GM23338 (cell line): ENCODE results near the gene TMEM151B. TPM values are rescaled to one million over a fixed set of nuclear protein-coding genes. Genes with fewer than 3 reads are reported as not detected.

Experiments
- ATAC-seq: fragments of 200-7000 bp; cut with Tn5 transposase; 3 replicates; pipeline ENCODE4 v1.9.1; 2020
- DNase-seq: peaks from one replicate; pipeline ENCODE4 v3.0.0-alpha.2; 2015; ENCODE audit warnings: low spot score
- H2AFZ ChIP-seq: fragments of 200-600 bp; sonication (generic); 2 replicates; pipeline ENCODE4 v1.8.0; 2016; ENCODE audit warnings: antibody characterized with exemption, mild to moderate bottlenecking, moderate library complexity
- H3F3A ChIP-seq: fragments of 200-600 bp; sonication (generic); replicated peaks from 2 replicates; pipeline ENCODE4 v1.8.0; 2017; ENCODE audit warnings: antibody characterized with exemption, mixed run types, low read depth
- H3K27ac ChIP-seq: fragments of 200-600 bp; sonication (generic); 2 replicates; pipeline ENCODE4 v1.6.1; 2016; ENCODE audit warnings: low read depth
- H3K27me3 ChIP-seq: fragments of 200-600 bp; sonication (generic); 2 replicates; pipeline ENCODE4 v1.8.0; 2016; ENCODE audit warnings: mild to moderate bottlenecking, mixed run types, moderate library complexity; ENCODE audit not compliant: insufficient read depth
- H3K36me3 ChIP-seq: fragments of 200-600 bp; sonication (generic); 2 replicates; pipeline ENCODE4 v1.8.0; 2016; ENCODE audit warnings: mild to moderate bottlenecking; ENCODE audit not compliant: insufficient read depth
- H3K4me1 ChIP-seq: fragments of 200-600 bp; sonication (generic); 2 replicates; pipeline ENCODE4 v1.8.0; 2016; ENCODE audit warnings: mild to moderate bottlenecking, moderate library complexity; ENCODE audit not compliant: insufficient read depth
- H3K4me2 ChIP-seq: fragments of 200-600 bp; sonication (generic); 2 replicates; pipeline ENCODE4 v1.7.1; 2017; ENCODE audit warnings: mixed run types
- H3K4me3 ChIP-seq: fragments of 200-600 bp; sonication (generic); 2 replicates; pipeline ENCODE4 v1.6.1; 2016; ENCODE audit warnings: mixed run types
- H3K79me2 ChIP-seq: fragments of 200-600 bp; sonication (generic); replicated peaks from 2 replicates; pipeline ENCODE4 v1.8.0; 2017; ENCODE audit warnings: mild to moderate bottlenecking; ENCODE audit not compliant: insufficient read depth
- H3K9me2 ChIP-seq: fragments of 200-600 bp; sonication (generic); 2 replicates; pipeline ENCODE4 v1.8.0; 2017; ENCODE audit not compliant: insufficient read depth
- H4K20me1 ChIP-seq: fragments of 200-600 bp; sonication (generic); replicated peaks from 2 replicates; pipeline ENCODE4 v1.8.0; 2017; ENCODE audit warnings: mild to moderate bottlenecking; ENCODE audit not compliant: insufficient read depth
- H3K27ac Mint-ChIP-seq: 2 replicates; pipeline ENCODE4 v1.8.0; 2020; ENCODE audit warnings: inconsistent platforms, mild to moderate bottlenecking, moderate library complexity, mixed read lengths
- H3K27me3 Mint-ChIP-seq: 3 replicates; pipeline ENCODE4 v1.8.0; 2022; ENCODE audit warnings: low read depth, mild to moderate bottlenecking, moderate library complexity, mixed read lengths, inconsistent platforms; ENCODE audit not compliant: insufficient read depth, poor library complexity
- H3K36me3 Mint-ChIP-seq: 3 replicates; pipeline ENCODE4 v1.8.0; 2021; ENCODE audit warnings: low read depth, mild to moderate bottlenecking, inconsistent platforms, moderate library complexity, mixed read lengths
- H3K4me1 Mint-ChIP-seq: 3 replicates; pipeline ENCODE4 v1.8.0; 2020; ENCODE audit warnings: mild to moderate bottlenecking, inconsistent platforms, mixed read lengths
- H3K4me3 Mint-ChIP-seq: 3 replicates; pipeline ENCODE4 v1.8.0; 2021; ENCODE audit warnings: moderate library complexity, mild to moderate bottlenecking, inconsistent platforms, mixed read lengths
- H3K9me3 Mint-ChIP-seq: 3 replicates; pipeline ENCODE4 v1.8.0; 2020; ENCODE audit warnings: moderate library complexity, mild to moderate bottlenecking, inconsistent platforms, mixed read lengths
- ETS1 ChIP-seq: IDR thresholded peaks from 2 replicates; pipeline ENCODE4 v1.6.1; 2016; ENCODE audit warnings: antibody characterized with exemption
- EZH2 ChIP-seq: fragments of 200-600 bp; sonication (generic); IDR thresholded peaks from one replicate; pipeline ENCODE4 v1.8.0; 2017; ENCODE audit warnings: antibody characterized with exemption, mild to moderate bottlenecking, low read depth; ENCODE audit not compliant: unreplicated experiment
- EZH2phosphoT487 ChIP-seq: fragments of 200-600 bp; sonication (generic); IDR thresholded peaks from one replicate; pipeline ENCODE4 v1.8.1; 2018; ENCODE audit warnings: antibody characterized with exemption; ENCODE audit not compliant: unreplicated experiment
- JUNB ChIP-seq: IDR thresholded peaks from one replicate; pipeline ENCODE4 v1.6.1; 2016; ENCODE audit warnings: antibody characterized with exemption; ENCODE audit not compliant: unreplicated experiment
- NANOG ChIP-seq: IDR thresholded peaks from 2 replicates; pipeline ENCODE4 v1.6.1; 2016; ENCODE audit warnings: antibody characterized with exemption, borderline replicate concordance
- POLR2AphosphoS5 ChIP-seq: IDR thresholded peaks from 2 replicates; pipeline ENCODE4 v1.6.1; 2016; ENCODE audit warnings: antibody characterized with exemption, low read depth
- STAT1 ChIP-seq: IDR thresholded peaks from one replicate; pipeline ENCODE4 v1.6.1; 2016; ENCODE audit warnings: antibody characterized with exemption; ENCODE audit not compliant: unreplicated experiment
- ZNF114 ChIP-seq: fragments of 250-450 bp; sonication (Bioruptor Pico); IDR thresholded peaks from 2 replicates; pipeline ENCODE4 v1.5.0; 2020; ENCODE audit warnings: mild to moderate bottlenecking, moderate library complexity
- ZNF462 ChIP-seq: fragments of 250-450 bp; sonication (Bioruptor Pico); IDR thresholded peaks from 2 replicates; pipeline ENCODE4 v1.5.0; 2020; ENCODE audit warnings: mild to moderate bottlenecking, moderate library complexity
- polyA plus RNA-seq: library from polyadenylated mRNA; unstranded; fragments of >200 nt; fragmentation: Nextera tagmentation; extraction: Ambion mirVana; gene quantifications from 2 replicates; pipeline ENCODE4 v1.2.1, GENCODE V29; 2016
- total RNA-seq: library from RNA; depleted of rRNA; stranded (reverse); fragments of >200 nt; shearing (Covaris generic); gene quantifications from 2 replicates; pipeline ENCODE4 v1.2.3, GENCODE V29; 2014
- TF ChIP-seq, protein P1 (sequence below): IDR thresholded peaks from one replicate; pipeline ENCODE4 v1.6.1; 2018; ENCODE audit warnings: antibody characterized with exemption; ENCODE audit not compliant: unreplicated experiment

TMEM151B gene
- total and polyA plus RNA-seq, 2 experiments from 2014 or later: 0.91 to 14.6 TPM

GRCh38 chr6:44332585-44332984, 62.3 kb downstream of the TMEM151B start (continued):
- TF ChIP-seq ZNF462 (CRISPR knock-in tag) (no peak), EZH2phosphoT487 (no peak), STAT1 (no peak), POLR2AphosphoS5 (no peak)
- TF ChIP-seq, protein P1, sequence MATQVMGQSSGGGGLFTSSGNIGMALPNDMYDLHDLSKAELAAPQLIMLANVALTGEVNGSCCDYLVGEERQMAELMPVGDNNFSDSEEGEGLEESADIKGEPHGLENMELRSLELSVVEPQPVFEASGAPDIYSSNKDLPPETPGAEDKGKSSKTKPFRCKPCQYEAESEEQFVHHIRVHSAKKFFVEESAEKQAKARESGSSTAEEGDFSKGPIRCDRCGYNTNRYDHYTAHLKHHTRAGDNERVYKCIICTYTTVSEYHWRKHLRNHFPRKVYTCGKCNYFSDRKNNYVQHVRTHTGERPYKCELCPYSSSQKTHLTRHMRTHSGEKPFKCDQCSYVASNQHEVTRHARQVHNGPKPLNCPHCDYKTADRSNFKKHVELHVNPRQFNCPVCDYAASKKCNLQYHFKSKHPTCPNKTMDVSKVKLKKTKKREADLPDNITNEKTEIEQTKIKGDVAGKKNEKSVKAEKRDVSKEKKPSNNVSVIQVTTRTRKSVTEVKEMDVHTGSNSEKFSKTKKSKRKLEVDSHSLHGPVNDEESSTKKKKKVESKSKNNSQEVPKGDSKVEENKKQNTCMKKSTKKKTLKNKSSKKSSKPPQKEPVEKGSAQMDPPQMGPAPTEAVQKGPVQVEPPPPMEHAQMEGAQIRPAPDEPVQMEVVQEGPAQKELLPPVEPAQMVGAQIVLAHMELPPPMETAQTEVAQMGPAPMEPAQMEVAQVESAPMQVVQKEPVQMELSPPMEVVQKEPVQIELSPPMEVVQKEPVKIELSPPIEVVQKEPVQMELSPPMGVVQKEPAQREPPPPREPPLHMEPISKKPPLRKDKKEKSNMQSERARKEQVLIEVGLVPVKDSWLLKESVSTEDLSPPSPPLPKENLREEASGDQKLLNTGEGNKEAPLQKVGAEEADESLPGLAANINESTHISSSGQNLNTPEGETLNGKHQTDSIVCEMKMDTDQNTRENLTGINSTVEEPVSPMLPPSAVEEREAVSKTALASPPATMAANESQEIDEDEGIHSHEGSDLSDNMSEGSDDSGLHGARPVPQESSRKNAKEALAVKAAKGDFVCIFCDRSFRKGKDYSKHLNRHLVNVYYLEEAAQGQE: no peak

- H3K4me1 Mint-ChIP-seq: peaks cover 21% of the 10 kb centered on the region
- H3K36me3 Mint-ChIP-seq: no peaks in the 10 kb centered on the region
- Histone ChIP-seq H3K9me2 (0 out of 2 replicates have a peak, but pooled peaks cover 8% of the 10 kb centered on the region), H3K27ac (no peak overlapping the region), H3K79me2 (no peaks in the 10 kb centered on the region), H2AFZ (no peak overlapping the region), H4K20me1 (no peaks in the 10 kb centered on the region), H3F3A (no peaks in the 10 kb centered on the region), H3K4me2 (no peak overlapping the region), H3K36me3 (no peaks in the 10 kb centered on the region), H3K4me3 (no peak overlapping the region), H3K27me3 (no peaks in the 10 kb centered on the region), H3K4me1 (peaks cover 20% of the 10 kb centered on the region)
- H3K9me3 Mint-ChIP-seq: no peaks in the 10 kb centered on the region
- peaks cover 2% of the 10 kb centered on the region for H3K27me3 Mint-ChIP-seq
- no peak overlapping the region for H3K4me3 Mint-ChIP-seq
- H3K27ac Mint-ChIP-seq: no peak overlapping the region
- ATAC-seq (no peak), DNase-seq (no peak)
- TF ChIP-seq ZNF114 (CRISPR knock-in tag) (no peak), POLR2AphosphoS5 (no peak), EZH2 (no peak), STAT1 (no peak), JUNB (no peak), NANOG (no peak), EZH2phosphoT487 (no peak), ETS1 (no peak)
- TF ChIP-seq, protein P1: no peak
Measured at GRCh38 chr6:44333273-44333919, 63.1 kb downstream of the TMEM151B start.
